HepG2 (cell line): ENCODE data around the gene SOX13. TPM values are rescaled to one million over a fixed set of nuclear protein-coding genes. Genes with fewer than 3 reads are reported as not detected.

ENCODE experiments used
- ATAC-seq: fragments of 200-7000 bp; cut with Tn5 transposase; 3 replicates; pipeline ENCODE4 v1.9.1; 2020; ENCODE audit warnings: mild to moderate bottlenecking, moderate library complexity
- BruUV-seq: library from RNA; stranded (reverse); fragments of 400-500 nt; replicated peaks from 2 replicates; lab custom pipeline; 2021; lab: Mats Ljungman, UMichigan
- CTCF ChIA-PET: fragments of 300-600 bp; formaldehyde crosslinking; extraction: SDS; loops from one replicate; lab custom pipeline; 2021; ENCODE audit warnings: low total read pairs, inconsistent platforms, low intra/inter-chr PET ratio; lab: Yijun Ruan, JAX
- POLR2A ChIA-PET: fragments of 350-600 bp; sonication (Branson Sonifier 250); formaldehyde crosslinking; loops from one replicate; lab custom pipeline; 2020; ENCODE audit warnings: antibody characterized with exemption, inconsistent platforms; lab: Yijun Ruan, JAX
- DNase-seq: peaks from one replicate; pipeline ENCODE4 v3.0.0-alpha.2; 2015; ENCODE audit warnings: low spot score
- FAIRE-seq: peaks from 3 replicates; lab custom pipeline; 2011; peaks lifted over from hg19 to GRCh38; lab: Jason Lieb, UNC
- H2AFZ ChIP-seq: one replicate; pipeline ENCODE4 v1.6.1; 2011; ENCODE audit warnings: low read length, inconsistent platforms
- H3K27ac ChIP-seq: fragments of 300-600 bp; 3 replicates; pipeline ENCODE4 v1.8.0; 2011; ENCODE audit warnings: mixed run types, mild to moderate bottlenecking, mixed read lengths, low read length, inconsistent platforms; ENCODE audit not compliant: insufficient read depth; ENCODE audit errors: extremely low read length
- H3K27me3 ChIP-seq, 2 experiments: fragments of 200-600 bp in 1 of 2; 2 replicates in 1 of 2; 3 replicates in 1 of 2; pipeline versions ENCODE4 v1.6.0 to v1.8.0; 2011; ENCODE audit warnings: low read length in 2 of 2, mild to moderate bottlenecking in 2 of 2, moderate library complexity in 2 of 2, inconsistent platforms in 1 of 2; ENCODE audit not compliant: insufficient read depth in 2 of 2, control insufficient read depth in 1 of 2
- H3K36me3 ChIP-seq, 2 experiments: fragments of 200-600 bp in 1 of 2; replicated peaks in 1 of 2; 2 replicates in 1 of 2; 3 replicates in 1 of 2; pipeline versions ENCODE4 v1.5.1 to v1.8.0; 2011; ENCODE audit warnings: low read length in 2 of 2, inconsistent platforms in 1 of 2; ENCODE audit not compliant: insufficient read depth in 2 of 2, control insufficient read depth in 1 of 2
- H3K4me1 ChIP-seq: 2 replicates; pipeline ENCODE4 v1.5.1; 2012; ENCODE audit warnings: low read length, inconsistent platforms; ENCODE audit not compliant: insufficient read depth
- H3K4me2 ChIP-seq: 2 replicates; pipeline ENCODE4 v1.6.0; 2011; ENCODE audit warnings: low read depth, low read length, inconsistent platforms
- H3K4me3 ChIP-seq, 3 experiments: fragments of 200-600 bp in 1 of 3; sonication (generic), shearing (Covaris generic) in 1 of 3; replicated peaks in 1 of 3; 2 replicates each; pipeline ENCODE4 v1.5.1; 2011 to 2016; ENCODE audit warnings: low read length in 3 of 3, inconsistent platforms in 2 of 3, low read depth in 2 of 3, mild to moderate bottlenecking in 2 of 3, control low read depth in 1 of 3, mixed read lengths in 1 of 3; ENCODE audit not compliant: insufficient read depth in 1 of 3
- H3K79me2 ChIP-seq: one replicate; pipeline ENCODE4 v1.6.1; 2011; ENCODE audit warnings: low read length, inconsistent platforms; ENCODE audit not compliant: insufficient read depth
- H3K9ac ChIP-seq: 2 replicates; pipeline ENCODE4 v1.6.0; 2011; ENCODE audit warnings: mild to moderate bottlenecking, low read depth, low read length, inconsistent platforms; ENCODE audit not compliant: insufficient read depth
- H3K9me3 ChIP-seq: 2 replicates; pipeline ENCODE4 v1.5.1; 2012; ENCODE audit warnings: mild to moderate bottlenecking, low read length
- H4K20me1 ChIP-seq: 2 replicates; pipeline ENCODE4 v1.6.0; 2011; ENCODE audit warnings: inconsistent platforms, mild to moderate bottlenecking, low read length, moderate library complexity; ENCODE audit not compliant: insufficient read depth
- AHR ChIP-seq: IDR thresholded peaks from 2 replicates; pipeline ENCODE4 v1.6.1; 2018; ENCODE audit warnings: missing genetic modification reagents, missing compliant biosample characterization
- EED ChIP-seq: sonication (generic); formaldehyde crosslinking; IDR thresholded peaks from 2 replicates; pipeline ENCODE4 v1.5.0; 2020; ENCODE audit warnings: mild to moderate bottlenecking, missing genetic modification reagents
- HMG20A ChIP-seq: IDR thresholded peaks from 2 replicates; pipeline ENCODE4 v1.6.1; 2016; ENCODE audit warnings: borderline replicate concordance
- JUND ChIP-seq: sonication (generic); formaldehyde crosslinking; IDR thresholded peaks from 2 replicates; pipeline ENCODE4 v1.8.0; 2022; ENCODE audit warnings: mild to moderate bottlenecking, missing genetic modification reagents
- KDM5B ChIP-seq: sonication (generic); formaldehyde crosslinking; IDR thresholded peaks from 2 replicates; pipeline ENCODE4 v1.4.0; 2020; ENCODE audit warnings: missing genetic modification reagents, mild to moderate bottlenecking, borderline replicate concordance
- MXD4 ChIP-seq: IDR thresholded peaks from 2 replicates; pipeline ENCODE4 v1.6.1; 2016; ENCODE audit warnings: mild to moderate bottlenecking, missing biosample characterization, missing genetic modification reagents
- PITX1 ChIP-seq: sonication (generic); formaldehyde crosslinking; IDR thresholded peaks from 2 replicates; pipeline ENCODE4 v1.5.1; 2020; ENCODE audit warnings: mild to moderate bottlenecking, missing genetic modification reagents
- SAP130 ChIP-seq: IDR thresholded peaks from 2 replicates; pipeline ENCODE4 v1.6.1; 2016; ENCODE audit warnings: low read depth
- SIX4 ChIP-seq: sonication (generic); formaldehyde crosslinking; IDR thresholded peaks from 2 replicates; pipeline ENCODE4 v1.4.0; 2020; ENCODE audit warnings: missing genetic modification reagents
- SRF ChIP-seq: IDR thresholded peaks from 2 replicates; pipeline ENCODE4 v1.6.1; 2011; ENCODE audit warnings: mild to moderate bottlenecking, low read depth, low read length, moderate library complexity
- ZFYVE20 ChIP-seq: sonication (generic); formaldehyde crosslinking; IDR thresholded peaks from 2 replicates; pipeline ENCODE4 v1.8.0; 2023; ENCODE audit warnings: low read depth, mild to moderate bottlenecking, moderate library complexity, missing genetic modification reagents, borderline replicate concordance
- ZNF501 ChIP-seq: sonication (generic); formaldehyde crosslinking; IDR thresholded peaks from 2 replicates; pipeline ENCODE4 v1.5.1; 2020; ENCODE audit warnings: mild to moderate bottlenecking, moderate library complexity, missing genetic modification reagents
- WGBS: methylation state at CpG from one replicate; pipeline ENCODE4 v1.1.6; 2017; ENCODE audit warnings: low lambda C conversion rate; 5-methylcytosine and 5-hydroxymethylcytosine counted together
- in situ Hi-C: cut with HindIII; loops from 2 replicates; pipeline ENCODE4 v1.10.0; 2017; ENCODE audit warnings: low pct_unique_long_range_greater_than_20kb; ENCODE audit not compliant: extremely low pct_ligation_motif_present
- intact Hi-C: fragments of 100-400 bp; cut with micrococcal nuclease; formaldehyde crosslinking; loops from one replicate; pipeline ENCODE4 v1.10.0; 2022; ENCODE audit not compliant: unreplicated experiment
- polyA plus RNA-seq, 8 experiments: library from polyadenylated mRNA; depleted of rRNA in 3 of 8; stranded (reverse) in 7 of 8; unstranded in 1 of 8; fragments of >200 nt; fragmentation: Illumina TruSeq in 4 of 8; extraction: Trizol in 4 of 8; gene quantifications; 2 replicates each; pipeline versions ENCODE4 v1.2.1 to v1.2.3, GENCODE V29; 2011 to 2016; ENCODE audit warnings: low read depth in 4 of 8, missing spikeins in 1 of 8, mixed read lengths in 1 of 8; ENCODE audit not compliant: insufficient read depth in 1 of 8
- total RNA-seq, 5 experiments: library from RNA; depleted of rRNA; stranded (reverse); fragments of >200 nt; fragmentation: Illumina TruSeq; extraction: Trizol; gene quantifications; 2 replicates each; pipeline ENCODE4 v1.2.3, GENCODE V29; 2016; ENCODE audit warnings: low read depth in 1 of 5
- TF ChIP-seq, protein P1 (sequence below): sonication (generic); formaldehyde crosslinking; conservative IDR thresholded peaks from 2 replicates; pipeline ENCODE4 v1.4.0; 2020; ENCODE audit warnings: missing genetic modification reagents
- TF ChIP-seq, protein P2 (sequence below): sonication (generic); formaldehyde crosslinking; IDR thresholded peaks from 2 replicates; pipeline ENCODE4 v1.8.1; 2023; ENCODE audit warnings: mild to moderate bottlenecking, missing genetic modification reagents
- TF ChIP-seq, protein P3 (sequence below): sonication (generic); formaldehyde crosslinking; conservative IDR thresholded peaks from 2 replicates; pipeline ENCODE4 v1.4.0; 2020; ENCODE audit warnings: mild to moderate bottlenecking, missing genetic modification reagents, moderate library complexity
- TF ChIP-seq, protein P4 (sequence below): sonication (generic); formaldehyde crosslinking; IDR thresholded peaks from 2 replicates; pipeline ENCODE4 v1.4.0; 2020; ENCODE audit warnings: missing genetic modification reagents, borderline replicate concordance
- TF ChIP-seq, protein P5 (sequence below): sonication (generic); formaldehyde crosslinking; IDR thresholded peaks from 2 replicates; pipeline ENCODE4 v1.5.0; 2020; ENCODE audit warnings: missing genetic modification reagents

Gene SOX13
- total and polyA plus RNA-seq, 2 of the 13 experiments (the other 11 are each of a cell fraction or from before 2014, with no cell fraction given) = 13.3 to 15.8 TPM

DNA sequence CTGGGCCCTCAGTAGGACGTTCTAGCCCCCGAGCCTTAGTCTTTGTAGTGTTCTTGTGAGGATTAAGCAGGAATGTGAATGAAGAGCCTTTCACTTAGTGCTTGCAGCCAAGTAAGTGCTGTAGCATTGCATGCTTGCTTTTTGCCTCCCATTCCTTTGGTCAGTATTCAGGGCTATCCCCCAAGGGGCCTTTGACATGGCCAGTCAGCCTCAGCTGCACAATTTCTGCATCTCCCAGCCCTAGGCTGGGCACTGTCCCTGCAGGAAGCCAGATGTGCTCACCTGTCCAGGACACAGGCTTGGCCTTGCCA, 30.5 kb downstream of the SOX13 start:
- intact Hi-C loops = no loop called here
- no peak overlapping the region for H3K27ac ChIP-seq
- DNase-seq = no peak
- ATAC-seq = no peak
- no peak overlapping the region for H3K4me3 ChIP-seq
- CTCF ChIA-PET = no interaction called here
- no peak for FAIRE-seq
- peaks cover 0 to 2% of the 10 kb centered on the region in 2 experiments; a peak in 1 of 5 replicates for H3K36me3 ChIP-seq
- H3K79me2 ChIP-seq = peaks cover 91% of the 10 kb centered on the region
- no peak overlapping the region for H3K4me2 ChIP-seq
- BruUV-seq = no TSS peak
- 82% methylated on average over 2 of the region's 2 CpGs for WGBS
- no peak overlapping the region for H3K9ac ChIP-seq
- no peaks in the 10 kb centered on the region for H3K9me3 ChIP-seq
- H2AFZ ChIP-seq = no peak overlapping the region
- in situ Hi-C loops = no loop called here
- H4K20me1 ChIP-seq = peaks cover 5% of the 10 kb centered on the region; the same call in 1 of the 2 replicates
- POLR2A ChIA-PET = interaction anchor here (0.6 to 3.6 kb wide), 5 partner anchors 10 to 29 kb away, joined by 3 to 20 read pairs (median 11); partner anchors contain the start of gene SOX13
- peaks cover 74% of the 10 kb centered on the region for H3K4me1 ChIP-seq
- H3K27me3 ChIP-seq = no peaks in the 10 kb centered on the region
- TF ChIP-seq MXD4 (no peak), KDM5B (CRISPR knock-in tag) (no peak), ZNF501 (CRISPR knock-in tag) (no peak), ZFYVE20 (CRISPR knock-in tag) (no peak), SAP130 (CRISPR knock-in tag) (no peak), AHR (CRISPR knock-in tag) (no peak), SRF (no peak), HMG20A (CRISPR knock-in tag) (no peak), JUND (CRISPR knock-in tag) (no peak), EED (CRISPR knock-in tag) (no peak), SIX4 (CRISPR knock-in tag) (no peak), PITX1 (CRISPR knock-in tag) (no peak)
- TF ChIP-seq, protein P1, sequence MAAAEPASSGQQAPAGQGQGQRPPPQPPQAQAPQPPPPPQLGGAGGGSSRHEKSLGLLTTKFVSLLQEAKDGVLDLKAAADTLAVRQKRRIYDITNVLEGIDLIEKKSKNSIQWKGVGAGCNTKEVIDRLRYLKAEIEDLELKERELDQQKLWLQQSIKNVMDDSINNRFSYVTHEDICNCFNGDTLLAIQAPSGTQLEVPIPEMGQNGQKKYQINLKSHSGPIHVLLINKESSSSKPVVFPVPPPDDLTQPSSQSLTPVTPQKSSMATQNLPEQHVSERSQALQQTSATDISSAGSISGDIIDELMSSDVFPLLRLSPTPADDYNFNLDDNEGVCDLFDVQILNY = no peak
- TF ChIP-seq, protein P2, sequence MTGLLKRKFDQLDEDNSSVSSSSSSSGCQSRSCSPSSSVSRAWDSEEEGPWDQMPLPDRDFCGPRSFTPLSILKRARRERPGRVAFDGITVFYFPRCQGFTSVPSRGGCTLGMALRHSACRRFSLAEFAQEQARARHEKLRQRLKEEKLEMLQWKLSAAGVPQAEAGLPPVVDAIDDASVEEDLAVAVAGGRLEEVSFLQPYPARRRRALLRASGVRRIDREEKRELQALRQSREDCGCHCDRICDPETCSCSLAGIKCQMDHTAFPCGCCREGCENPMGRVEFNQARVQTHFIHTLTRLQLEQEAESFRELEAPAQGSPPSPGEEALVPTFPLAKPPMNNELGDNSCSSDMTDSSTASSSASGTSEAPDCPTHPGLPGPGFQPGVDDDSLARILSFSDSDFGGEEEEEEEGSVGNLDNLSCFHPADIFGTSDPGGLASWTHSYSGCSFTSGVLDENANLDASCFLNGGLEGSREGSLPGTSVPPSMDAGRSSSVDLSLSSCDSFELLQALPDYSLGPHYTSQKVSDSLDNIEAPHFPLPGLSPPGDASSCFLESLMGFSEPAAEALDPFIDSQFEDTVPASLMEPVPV (CRISPR knock-in tag) = no peak
- TF ChIP-seq, protein P3, sequence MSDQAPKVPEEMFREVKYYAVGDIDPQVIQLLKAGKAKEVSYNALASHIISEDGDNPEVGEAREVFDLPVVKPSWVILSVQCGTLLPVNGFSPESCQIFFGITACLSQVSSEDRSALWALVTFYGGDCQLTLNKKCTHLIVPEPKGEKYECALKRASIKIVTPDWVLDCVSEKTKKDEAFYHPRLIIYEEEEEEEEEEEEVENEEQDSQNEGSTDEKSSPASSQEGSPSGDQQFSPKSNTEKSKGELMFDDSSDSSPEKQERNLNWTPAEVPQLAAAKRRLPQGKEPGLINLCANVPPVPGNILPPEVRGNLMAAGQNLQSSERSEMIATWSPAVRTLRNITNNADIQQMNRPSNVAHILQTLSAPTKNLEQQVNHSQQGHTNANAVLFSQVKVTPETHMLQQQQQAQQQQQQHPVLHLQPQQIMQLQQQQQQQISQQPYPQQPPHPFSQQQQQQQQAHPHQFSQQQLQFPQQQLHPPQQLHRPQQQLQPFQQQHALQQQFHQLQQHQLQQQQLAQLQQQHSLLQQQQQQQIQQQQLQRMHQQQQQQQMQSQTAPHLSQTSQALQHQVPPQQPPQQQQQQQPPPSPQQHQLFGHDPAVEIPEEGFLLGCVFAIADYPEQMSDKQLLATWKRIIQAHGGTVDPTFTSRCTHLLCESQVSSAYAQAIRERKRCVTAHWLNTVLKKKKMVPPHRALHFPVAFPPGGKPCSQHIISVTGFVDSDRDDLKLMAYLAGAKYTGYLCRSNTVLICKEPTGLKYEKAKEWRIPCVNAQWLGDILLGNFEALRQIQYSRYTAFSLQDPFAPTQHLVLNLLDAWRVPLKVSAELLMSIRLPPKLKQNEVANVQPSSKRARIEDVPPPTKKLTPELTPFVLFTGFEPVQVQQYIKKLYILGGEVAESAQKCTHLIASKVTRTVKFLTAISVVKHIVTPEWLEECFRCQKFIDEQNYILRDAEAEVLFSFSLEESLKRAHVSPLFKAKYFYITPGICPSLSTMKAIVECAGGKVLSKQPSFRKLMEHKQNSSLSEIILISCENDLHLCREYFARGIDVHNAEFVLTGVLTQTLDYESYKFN = no peak
- TF ChIP-seq, protein P4, sequence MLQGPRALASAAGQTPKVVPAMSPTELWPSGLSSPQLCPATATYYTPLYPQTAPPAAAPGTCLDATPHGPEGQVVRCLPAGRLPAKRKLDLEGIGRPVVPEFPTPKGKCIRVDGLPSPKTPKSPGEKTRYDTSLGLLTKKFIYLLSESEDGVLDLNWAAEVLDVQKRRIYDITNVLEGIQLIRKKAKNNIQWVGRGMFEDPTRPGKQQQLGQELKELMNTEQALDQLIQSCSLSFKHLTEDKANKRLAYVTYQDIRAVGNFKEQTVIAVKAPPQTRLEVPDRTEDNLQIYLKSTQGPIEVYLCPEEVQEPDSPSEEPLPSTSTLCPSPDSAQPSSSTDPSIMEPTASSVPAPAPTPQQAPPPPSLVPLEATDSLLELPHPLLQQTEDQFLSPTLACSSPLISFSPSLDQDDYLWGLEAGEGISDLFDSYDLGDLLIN (CRISPR knock-in tag) = no peak
- TF ChIP-seq, protein P5, sequence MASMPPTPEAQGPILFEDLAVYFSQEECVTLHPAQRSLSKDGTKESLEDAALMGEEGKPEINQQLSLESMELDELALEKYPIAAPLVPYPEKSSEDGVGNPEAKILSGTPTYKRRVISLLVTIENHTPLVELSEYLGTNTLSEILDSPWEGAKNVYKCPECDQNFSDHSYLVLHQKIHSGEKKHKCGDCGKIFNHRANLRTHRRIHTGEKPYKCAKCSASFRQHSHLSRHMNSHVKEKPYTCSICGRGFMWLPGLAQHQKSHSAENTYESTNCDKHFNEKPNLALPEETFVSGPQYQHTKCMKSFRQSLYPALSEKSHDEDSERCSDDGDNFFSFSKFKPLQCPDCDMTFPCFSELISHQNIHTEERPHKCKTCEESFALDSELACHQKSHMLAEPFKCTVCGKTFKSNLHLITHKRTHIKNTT (CRISPR knock-in tag) = no peak
